Subcutaneous abdominal adipose tissue (tissue), 5 donors: ENCODE measurements around the gene NDST3.

Experiments used
- H3K27ac ChIP-seq: one replicate; pipeline ENCODE4 v1.7.0; 2013; ENCODE audit warnings: low read depth, mild to moderate bottlenecking, inconsistent platforms, low read length, moderate library complexity
- H3K27me3 ChIP-seq, 5 donors: one replicate each; pipeline ENCODE4 v1.7.0; 2013; ENCODE audit warnings: low read length in 5 of 5, inconsistent platforms in 1 of 5; ENCODE audit not compliant: control insufficient read depth in 5 of 5, insufficient read depth in 4 of 5
- H3K36me3 ChIP-seq, 5 donors: one replicate each; pipeline ENCODE4 v1.7.0; 2013; ENCODE audit warnings: low read length in 5 of 5; ENCODE audit not compliant: control insufficient read depth in 5 of 5, insufficient read depth in 5 of 5
- H3K4me1 ChIP-seq, 5 donors: one replicate each; pipeline ENCODE4 v1.7.0; 2013; ENCODE audit warnings: low read length in 5 of 5, mild to moderate bottlenecking in 3 of 5, moderate library complexity in 1 of 5; ENCODE audit not compliant: control insufficient read depth in 5 of 5, insufficient read depth in 5 of 5
- H3K4me3 ChIP-seq, 5 donors: one replicate each; pipeline ENCODE4 v1.7.0; 2013; ENCODE audit warnings: low read length in 5 of 5, low read depth in 1 of 5
- H3K9ac ChIP-seq, 5 donors: one replicate each; pipeline ENCODE4 v1.7.0; 2013; ENCODE audit warnings: low read length in 5 of 5, mild to moderate bottlenecking in 4 of 5, moderate library complexity in 3 of 5
- H3K9me3 ChIP-seq, 5 donors: one replicate each; pipeline ENCODE4 v1.7.0; 2013; ENCODE audit warnings: low read length in 5 of 5; ENCODE audit not compliant: control insufficient read depth in 5 of 5
- donor health status: healthy.
- donor health status: healthy.
- donor health status: healthy.
- donor health status: healthy.
- donor health status: healthy.

The NDST3 gene

DNA sequence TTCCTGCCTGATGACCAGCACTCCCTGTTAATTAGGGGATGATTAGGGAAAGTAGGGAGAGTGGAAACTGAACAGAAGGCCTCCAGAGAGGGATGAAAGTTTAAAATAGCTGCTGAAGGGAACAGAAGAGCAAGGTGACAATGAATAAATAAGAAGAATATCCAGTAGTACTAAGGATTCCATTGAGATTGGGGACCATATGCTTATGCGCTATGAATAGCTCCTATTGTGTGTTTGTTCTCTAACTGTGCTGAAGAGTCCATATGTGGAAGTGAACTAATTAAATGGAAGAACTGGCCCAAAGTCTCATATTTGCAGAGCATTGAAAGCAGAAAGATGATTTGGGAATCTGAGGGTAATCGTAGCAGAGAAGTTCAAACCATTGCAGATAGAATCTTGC, 181.5 kb downstream of the NDST3 start:
- H3K9me3 ChIP-seq: no peaks in the 10 kb centered on the region
- H3K36me3 ChIP-seq: no peaks in the 10 kb centered on the region
- H3K27me3 ChIP-seq: no peaks in the 10 kb centered on the region
- H3K9ac ChIP-seq: no peak overlapping the region
- H3K4me3 ChIP-seq: no peak overlapping the region
- H3K4me1 ChIP-seq: no peaks in the 10 kb centered on the region
- no peak overlapping the region for H3K27ac ChIP-seq

DNA sequence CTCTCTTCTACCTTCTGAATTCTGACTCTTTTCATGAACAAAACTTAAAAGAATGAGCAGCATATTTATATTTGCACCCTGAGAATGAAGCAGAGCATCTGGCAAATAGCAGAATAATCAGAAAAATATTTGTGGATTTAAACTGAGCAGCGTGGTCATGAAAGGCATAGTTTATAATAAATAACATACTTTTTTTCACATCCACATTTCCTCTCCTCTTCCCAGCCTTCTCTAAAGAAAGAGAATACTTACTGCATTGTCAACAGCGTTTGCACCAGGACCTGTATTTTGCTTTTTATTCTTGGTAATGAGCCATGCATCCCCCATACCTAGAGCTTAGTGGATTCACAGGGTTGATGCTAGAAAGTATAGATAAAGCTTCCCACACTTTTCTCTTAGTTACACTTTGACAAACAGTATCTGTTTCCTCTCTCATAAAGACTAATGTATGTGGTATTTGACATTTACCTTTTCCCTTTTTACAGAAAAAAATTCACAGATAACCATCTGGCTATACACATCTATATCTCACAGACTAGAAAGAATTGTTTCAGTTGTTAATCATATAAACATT, 187.0 kb downstream of the NDST3 start:
- Histone ChIP-seq H3K27me3 (no peaks in the 10 kb centered on the region), H3K9ac (no peak overlapping the region), H3K9me3 (no peaks in the 10 kb centered on the region), H3K36me3 (no peaks in the 10 kb centered on the region), H3K4me1 (no peaks in the 10 kb centered on the region), H3K4me3 (no peak overlapping the region), H3K27ac (no peak overlapping the region)

DNA sequence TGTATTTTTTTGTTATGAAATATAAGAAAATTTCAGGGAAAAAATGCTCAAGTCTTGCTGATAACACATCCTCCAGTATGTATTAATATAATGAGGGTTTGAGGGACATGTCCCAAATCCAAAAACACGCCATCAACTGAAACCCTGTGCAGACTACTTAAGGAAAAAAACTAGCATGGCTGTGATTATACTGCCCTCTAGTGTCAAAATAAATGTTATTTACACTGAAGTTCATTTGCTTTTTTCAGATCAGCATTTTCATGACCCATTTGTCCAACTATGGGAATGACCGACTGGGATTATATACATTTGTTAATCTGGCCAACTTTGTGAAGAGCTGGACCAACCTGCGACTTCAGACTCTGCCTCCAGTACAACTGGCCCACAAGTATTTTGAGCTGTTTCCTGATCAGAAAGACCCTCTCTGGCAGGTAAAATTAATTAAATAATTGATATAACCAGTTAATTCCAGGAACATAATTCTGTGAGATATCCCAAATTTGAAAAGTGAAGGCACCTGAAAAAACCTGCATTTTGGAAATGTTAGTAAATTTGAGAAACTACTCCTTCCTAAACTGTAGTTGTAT, 190.1 kb downstream of the NDST3 start:
- Histone ChIP-seq H3K27me3 (no peaks in the 10 kb centered on the region), H3K4me3 (no peak overlapping the region), H3K9me3 (no peaks in the 10 kb centered on the region), H3K9ac (no peak overlapping the region), H3K36me3 (no peaks in the 10 kb centered on the region), H3K4me1 (no peaks in the 10 kb centered on the region), H3K27ac (no peak overlapping the region)

DNA sequence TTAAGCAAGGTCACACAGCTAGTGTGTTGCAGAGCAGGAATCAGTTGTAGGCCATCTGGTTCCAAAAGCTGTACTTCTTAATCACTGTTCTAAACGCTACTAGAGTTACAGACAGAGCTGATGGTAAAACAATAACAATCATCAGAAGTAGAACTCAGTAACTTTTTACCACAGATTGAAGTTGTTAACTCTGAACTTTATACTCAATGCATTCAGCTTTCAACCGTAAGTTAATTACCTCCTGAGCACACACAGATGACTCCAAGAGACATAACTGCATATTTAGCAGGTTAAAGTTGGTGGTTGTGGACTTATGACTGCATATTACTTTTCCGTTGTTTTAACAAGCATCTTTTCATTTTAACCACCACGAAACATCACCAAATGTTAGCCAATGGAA, 191.2 kb downstream of the NDST3 start:
- no peaks in the 10 kb centered on the region for H3K9me3 ChIP-seq
- no peaks in the 10 kb centered on the region for H3K36me3 ChIP-seq
- H3K4me3 ChIP-seq: no peak overlapping the region
- H3K4me1 ChIP-seq: no peaks in the 10 kb centered on the region
- H3K27me3 ChIP-seq: no peaks in the 10 kb centered on the region
- H3K27ac ChIP-seq: no peak overlapping the region
- no peak overlapping the region for H3K9ac ChIP-seq

DNA sequence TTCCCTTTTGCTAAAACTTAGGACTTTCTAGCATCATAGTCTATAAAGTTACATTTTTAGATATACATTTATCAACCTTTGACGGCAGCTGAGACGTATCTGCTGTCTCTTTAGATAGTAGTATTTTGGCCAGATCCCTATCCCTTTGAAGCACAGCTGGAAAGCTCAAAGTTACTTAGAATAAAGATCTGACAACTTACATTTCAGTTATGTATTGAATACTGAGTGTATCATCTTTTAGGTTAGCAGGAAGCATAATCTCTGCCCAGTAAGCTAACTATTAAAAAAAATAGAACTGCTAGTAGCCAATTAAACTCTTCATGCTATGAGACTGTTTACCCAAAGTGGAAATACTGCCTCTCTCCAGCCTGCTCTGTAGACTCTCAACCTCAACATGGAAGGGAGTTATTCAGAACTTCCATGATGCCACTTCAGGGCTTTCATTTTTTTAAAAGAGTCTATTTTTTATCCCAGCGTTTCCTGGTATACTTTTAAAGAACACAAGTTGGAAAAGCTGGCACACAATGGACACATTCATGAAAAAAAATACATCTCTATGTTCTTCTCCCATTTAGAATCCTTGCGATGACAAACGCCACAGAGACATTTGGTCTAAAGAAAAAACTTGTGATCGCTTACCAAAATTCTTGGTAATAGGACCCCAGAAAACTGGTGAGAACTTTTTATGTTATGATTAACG, 192.2 kb downstream of the NDST3 start:
- H3K27me3 ChIP-seq: no peaks in the 10 kb centered on the region
- H3K4me3 ChIP-seq: no peak overlapping the region
- H3K4me1 ChIP-seq: no peaks in the 10 kb centered on the region
- H3K9me3 ChIP-seq: no peaks in the 10 kb centered on the region
- no peak overlapping the region for H3K27ac ChIP-seq
- H3K9ac ChIP-seq: no peak overlapping the region
- H3K36me3 ChIP-seq: no peaks in the 10 kb centered on the region

DNA sequence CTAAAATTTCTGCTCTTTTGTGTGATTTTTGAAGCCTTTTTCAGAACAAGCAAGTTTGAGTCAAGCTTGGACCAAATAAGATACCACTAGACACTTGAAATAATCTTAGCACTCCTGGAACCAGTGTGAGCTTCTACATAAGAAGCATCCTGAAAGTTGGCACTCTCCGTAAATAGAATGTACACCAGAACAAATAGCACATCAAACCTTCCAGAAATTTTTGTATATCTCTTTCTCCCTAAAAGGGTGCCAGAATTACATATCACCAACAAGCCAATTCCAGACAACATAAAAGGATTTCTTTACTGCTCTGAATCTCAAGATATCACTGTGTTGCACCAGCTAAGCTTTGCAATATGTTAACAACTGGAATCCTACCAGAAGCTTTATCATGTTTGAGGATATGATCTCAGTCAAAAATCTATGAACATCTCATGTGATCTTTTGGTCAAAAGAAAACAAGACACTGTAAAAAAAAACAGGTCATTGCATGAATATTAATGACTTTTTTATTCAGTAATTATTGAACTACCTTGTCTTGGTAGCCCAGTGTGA, 201.4 kb downstream of the NDST3 start:
- Histone ChIP-seq H3K36me3 (no peaks in the 10 kb centered on the region), H3K4me3 (no peak overlapping the region), H3K9me3 (no peaks in the 10 kb centered on the region), H3K27ac (no peak overlapping the region), H3K9ac (no peak overlapping the region), H3K27me3 (no peaks in the 10 kb centered on the region), H3K4me1 (no peaks in the 10 kb centered on the region)

DNA sequence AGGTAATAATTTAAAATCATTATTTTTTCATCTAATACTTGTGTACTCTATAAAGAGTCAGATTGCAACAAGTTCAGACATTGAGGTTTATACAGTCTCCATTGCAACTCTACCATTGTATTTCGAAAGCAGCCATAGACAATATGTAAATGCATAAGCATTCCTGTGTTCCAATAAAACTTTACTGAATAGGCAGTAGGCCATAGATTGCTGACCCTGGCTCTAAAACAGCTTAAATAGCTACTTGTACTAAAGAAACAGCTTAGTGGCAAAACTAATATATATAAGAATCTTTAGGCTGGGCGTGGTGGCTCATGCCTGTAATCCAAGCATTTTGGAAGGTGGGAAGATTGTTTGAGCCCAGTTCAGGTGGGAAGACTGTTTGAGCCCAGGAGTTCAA, 203.2 kb downstream of the NDST3 start:
- Histone ChIP-seq H3K27ac (no peak overlapping the region), H3K27me3 (no peaks in the 10 kb centered on the region), H3K36me3 (no peaks in the 10 kb centered on the region), H3K4me1 (no peaks in the 10 kb centered on the region), H3K9ac (no peak overlapping the region), H3K4me3 (no peak overlapping the region), H3K9me3 (no peaks in the 10 kb centered on the region)

DNA sequence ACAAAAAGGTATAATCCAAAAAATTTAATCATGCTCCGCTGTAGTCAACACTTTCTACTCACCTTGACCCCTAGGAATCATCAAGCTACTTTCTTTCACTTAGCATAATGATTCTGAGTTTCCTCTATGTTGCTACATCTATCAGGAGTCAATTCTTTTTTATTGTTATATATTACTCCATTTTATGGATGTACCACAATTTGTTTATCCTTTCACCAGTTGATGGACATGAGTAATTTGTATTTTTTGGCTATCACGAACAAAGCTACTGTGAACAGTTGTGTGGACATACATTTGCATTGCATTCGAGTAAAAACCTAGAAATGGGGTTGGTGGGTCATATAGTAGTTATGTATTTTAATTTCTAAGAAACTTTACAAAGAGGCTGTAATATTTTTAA, 215.6 kb downstream of the NDST3 start:
- Histone ChIP-seq H3K27me3 (no peaks in the 10 kb centered on the region), H3K4me3 (no peak overlapping the region), H3K27ac (no peak overlapping the region), H3K9me3 (peaks cover 0 to 5% (median 0%) of the 10 kb centered on the region in 5 donors), H3K36me3 (no peaks in the 10 kb centered on the region), H3K4me1 (peaks cover 0 to 4% (median 0%) of the 10 kb centered on the region in 5 donors), H3K9ac (no peak overlapping the region)

DNA sequence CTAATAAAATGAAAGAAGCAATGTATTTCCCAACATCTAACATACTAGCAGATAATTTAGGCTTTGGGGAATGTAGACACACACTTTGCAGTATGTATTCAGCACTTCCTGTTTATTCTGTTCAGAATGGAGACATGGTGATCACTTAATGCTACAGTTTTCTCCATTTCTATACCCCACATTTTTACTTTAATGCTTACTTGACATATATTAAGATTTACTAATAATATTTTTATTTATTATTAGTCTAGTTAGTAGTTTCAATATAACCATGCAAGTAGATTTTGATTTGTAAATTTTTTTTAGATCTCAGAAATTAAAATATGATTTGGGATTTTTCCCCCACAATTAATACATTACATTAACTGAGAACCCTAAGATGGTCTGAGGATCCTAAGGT, 220.1 kb downstream of the NDST3 start:
- Histone ChIP-seq H3K9ac (no peak overlapping the region), H3K9me3 (peaks cover 0 to 5% (median 0%) of the 10 kb centered on the region in 5 donors), H3K27me3 (no peaks in the 10 kb centered on the region), H3K4me3 (no peak overlapping the region), H3K36me3 (no peaks in the 10 kb centered on the region), H3K27ac (no peak overlapping the region), H3K4me1 (no peaks in the 10 kb centered on the region)

DNA sequence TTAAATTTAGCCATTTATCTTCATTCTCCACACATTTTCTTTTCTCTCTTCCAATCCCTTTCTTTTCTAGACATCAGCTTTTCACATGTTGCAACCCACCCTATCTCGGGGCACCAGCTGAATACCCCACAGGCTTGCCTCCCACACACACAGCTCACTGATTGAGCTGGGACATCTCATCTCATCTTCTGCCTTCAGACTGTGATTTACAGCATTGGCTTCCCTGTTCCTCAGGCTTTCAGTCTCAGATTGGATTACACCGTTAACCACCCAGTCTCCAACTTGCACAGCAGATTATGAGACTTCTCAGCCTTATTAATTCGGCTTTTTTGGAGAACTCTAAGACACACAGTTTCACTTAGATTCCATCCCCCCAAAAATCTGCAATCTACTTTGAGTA, 224.8 kb downstream of the NDST3 start:
- H3K27me3 ChIP-seq: no peaks in the 10 kb centered on the region
- H3K9ac ChIP-seq: no peak overlapping the region
- no peaks in the 10 kb centered on the region for H3K36me3 ChIP-seq
- H3K4me3 ChIP-seq: no peak overlapping the region
- H3K9me3 ChIP-seq: no peaks in the 10 kb centered on the region
- H3K4me1 ChIP-seq: no peaks in the 10 kb centered on the region
- H3K27ac ChIP-seq: no peak overlapping the region
